NCI-H1092 treated with DMSO at 0.1 percent for 48 hours (cell line): Measurements from ENCODE around the gene IDI1.
"Not testable (repeated sequence)": the region's sequence is repeated elsewhere in the genome, so short reads cannot be mapped to it uniquely, and the experiment has no call there.

ENCODE experiments used
- DNase-seq: peaks from one replicate; lab custom pipeline; 2025; lab: John Stamatoyannopoulos, UW

Gene IDI1

DNA sequence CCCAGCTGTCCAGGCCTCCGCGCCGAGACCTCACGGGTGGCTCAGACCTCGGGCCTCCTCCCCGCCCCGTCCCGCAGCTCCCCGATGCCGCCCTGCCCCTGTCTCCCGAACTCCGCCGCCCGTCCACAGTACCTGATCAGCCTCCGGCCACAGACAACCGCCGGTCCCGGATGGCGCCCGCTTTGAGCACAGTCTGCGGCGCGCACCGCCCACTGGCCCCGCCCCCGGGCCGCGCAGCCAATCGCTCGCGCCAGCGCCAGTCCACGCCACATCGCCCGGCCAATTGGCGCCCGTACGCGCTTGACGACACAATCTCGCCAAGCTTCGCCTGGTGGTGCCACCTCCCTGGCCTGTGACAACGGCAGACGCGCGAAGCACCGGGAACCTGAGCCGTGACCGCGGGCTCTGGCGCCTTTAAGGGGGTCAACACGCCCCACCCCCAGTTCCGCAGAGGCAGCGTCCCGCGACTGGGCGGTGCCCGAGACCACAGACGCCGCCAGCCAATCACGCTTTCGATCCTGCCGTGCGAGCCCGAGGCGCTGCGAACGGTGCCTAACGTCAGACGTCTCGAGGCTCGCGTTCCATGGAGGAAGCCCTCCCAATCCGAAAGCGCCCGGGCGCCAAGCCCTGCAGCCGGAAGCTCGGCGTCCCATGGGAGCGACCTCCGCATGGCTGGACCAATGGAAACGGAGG lies at the start of gene IDI1:
TSS of gene IDI1 (minus strand) at position 388 of the 693 bp plus-strand sequence. CDS start at position 272, 116 bp downstream.
- peak; percentile 80 for DNase-seq

DNA sequence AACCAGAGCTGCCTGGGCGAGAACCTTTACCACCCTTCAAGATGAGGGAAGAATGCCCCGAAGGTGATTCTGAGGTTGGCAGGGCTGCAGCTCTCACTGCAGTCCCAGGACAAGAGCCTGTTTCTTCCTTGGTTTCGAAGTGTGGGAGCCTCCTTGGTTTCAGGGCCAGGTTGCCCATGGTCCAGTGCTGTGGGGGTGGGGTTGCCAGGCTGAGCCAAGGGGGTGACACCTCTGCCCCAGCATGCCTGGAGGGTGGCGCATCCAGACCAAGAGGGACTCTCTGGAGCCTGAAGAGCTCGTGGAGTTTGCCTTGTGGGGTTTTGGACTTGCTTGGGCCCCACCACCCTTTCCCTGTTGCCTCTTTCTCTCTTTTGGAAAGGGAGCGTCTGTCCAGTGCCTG lies 48.5 kb upstream of the IDI1 start:
- DNase-seq: no peak

DNA sequence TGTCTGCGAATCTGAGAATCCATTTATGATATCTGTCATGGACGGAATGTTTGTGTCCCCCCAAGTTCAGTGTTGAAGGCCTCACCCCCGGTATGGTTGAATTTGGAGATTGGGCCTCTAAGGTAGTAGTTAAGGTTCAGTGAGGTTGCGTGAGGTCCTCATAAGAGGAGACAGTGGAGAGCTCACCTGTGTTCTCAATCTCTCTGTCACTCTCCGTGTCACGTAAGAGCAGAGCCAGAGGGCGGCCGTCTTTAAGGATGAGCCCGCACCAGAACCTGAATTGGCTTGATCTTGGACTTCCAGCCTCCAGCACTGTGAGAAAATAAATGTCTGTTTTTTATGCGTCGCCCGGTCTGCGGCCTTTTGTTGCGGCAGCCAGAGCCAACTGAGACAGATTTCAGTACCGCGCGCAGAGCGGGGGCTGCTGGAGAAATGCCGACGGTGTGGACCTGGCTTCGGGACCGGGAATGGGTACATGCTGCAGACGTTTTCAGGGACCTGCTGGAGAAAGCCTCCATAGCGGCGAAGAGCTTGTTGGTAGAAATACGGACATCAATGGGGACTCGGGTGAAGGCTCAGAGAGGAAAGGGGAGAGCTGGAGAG lies 47.5 kb upstream of the IDI1 start:
- DNase-seq: no peak

DNA sequence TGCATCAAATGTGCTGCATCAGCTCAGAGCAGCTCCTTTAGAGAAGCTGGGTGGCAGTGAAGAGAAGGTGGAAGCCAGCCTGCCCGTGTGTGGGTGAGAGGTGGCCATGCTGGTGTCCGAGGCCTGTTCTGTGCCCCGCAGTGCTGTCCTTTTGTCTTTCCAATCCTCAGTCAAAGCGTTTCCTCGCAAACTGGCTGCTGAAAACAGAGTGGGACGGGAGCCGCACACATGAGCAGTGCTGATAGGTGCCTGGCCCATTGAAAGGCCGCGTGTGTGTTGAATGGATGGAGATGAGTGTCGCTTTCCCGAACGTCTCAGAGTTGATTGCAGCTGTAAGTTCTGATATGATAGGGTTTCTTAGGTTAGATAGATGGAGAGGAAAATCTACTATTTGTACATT lies 46.6 kb upstream of the IDI1 start:
- DNase-seq: no peak

DNA sequence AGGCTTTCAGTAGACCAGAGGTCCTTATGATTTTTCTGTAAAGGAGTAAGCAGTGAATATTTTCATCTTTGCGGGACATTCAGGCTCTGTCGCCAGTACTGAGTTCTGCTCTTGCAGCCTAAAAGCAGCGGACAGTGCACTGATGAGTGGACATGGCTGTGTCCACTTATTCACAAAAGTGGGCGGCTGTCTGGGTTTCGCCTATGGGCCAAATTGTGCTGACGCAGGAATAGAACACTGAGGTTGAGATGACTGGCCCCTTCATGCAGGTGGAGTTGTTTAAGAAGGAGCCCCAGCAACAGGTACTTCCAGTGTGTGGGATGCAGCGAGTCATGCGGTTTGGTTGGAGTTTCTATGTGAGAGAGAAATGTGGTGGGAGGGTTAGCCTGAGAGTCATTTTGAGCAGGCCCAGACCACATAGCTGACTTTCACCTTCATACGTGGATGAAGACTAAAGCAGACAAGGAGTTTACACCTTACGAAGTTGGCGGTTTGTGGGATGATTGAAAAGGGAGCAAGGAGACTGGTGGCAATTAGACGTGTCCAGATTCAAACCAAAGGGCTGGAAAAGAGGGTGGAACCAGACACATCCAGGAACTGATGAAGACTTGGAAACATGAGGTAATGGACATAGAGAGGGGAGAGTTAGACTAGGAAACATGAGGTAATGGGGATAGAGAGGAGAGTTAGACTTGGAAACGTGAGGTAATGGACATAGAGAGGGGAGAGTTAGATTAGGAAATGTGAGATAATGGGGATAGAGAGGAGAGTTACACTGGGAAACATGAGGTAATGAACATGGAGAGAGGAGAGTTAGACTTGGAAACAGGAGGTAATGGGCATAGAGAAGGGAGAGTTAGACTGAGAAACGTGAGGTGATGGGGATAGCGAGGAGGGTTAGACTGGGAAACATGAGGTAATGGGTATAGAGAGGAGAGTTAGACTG lies 45.5 kb upstream of the IDI1 start:
- DNase-seq: no peak

DNA sequence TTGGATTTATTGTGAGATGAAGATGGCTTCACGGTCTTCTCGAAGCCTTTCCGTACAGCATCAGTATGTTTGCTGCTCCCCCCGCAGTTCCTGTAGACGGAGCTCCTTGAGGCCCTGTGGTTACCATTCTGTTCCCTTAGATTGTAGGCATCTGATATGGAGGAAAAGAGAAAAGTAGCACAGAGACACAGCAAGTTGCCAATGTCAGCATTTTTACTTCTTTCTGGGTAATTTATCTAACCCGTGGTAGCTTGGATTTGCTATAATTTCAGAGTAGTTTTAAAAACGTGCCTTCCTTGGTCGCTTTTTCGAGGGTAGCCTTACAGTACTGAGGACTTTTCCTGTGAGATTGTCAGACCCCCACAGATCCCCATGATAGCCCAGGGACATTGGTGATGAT lies 44.8 kb upstream of the IDI1 start:
- DNase-seq: no peak

DNA sequence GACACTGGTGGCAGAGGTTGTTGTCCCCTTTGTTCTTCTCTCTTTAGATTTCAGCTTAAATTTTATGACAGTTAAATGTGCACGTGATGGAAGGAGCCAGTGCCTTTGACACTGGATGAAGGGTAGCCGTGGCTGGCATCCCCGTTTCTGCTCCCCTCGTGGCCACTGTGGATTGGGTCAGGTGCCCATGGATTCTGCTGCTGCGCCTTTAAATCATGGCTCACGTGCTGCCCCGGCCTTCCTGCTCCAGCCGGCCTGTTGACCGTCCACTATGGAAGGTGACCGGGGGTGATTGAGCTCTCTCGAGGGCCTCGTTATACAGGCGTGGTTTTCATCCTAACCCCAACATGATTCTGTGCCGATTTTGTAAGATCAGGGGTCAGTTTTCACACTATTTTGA lies 41.8 kb upstream of the IDI1 start:
- DNase-seq: no peak

DNA sequence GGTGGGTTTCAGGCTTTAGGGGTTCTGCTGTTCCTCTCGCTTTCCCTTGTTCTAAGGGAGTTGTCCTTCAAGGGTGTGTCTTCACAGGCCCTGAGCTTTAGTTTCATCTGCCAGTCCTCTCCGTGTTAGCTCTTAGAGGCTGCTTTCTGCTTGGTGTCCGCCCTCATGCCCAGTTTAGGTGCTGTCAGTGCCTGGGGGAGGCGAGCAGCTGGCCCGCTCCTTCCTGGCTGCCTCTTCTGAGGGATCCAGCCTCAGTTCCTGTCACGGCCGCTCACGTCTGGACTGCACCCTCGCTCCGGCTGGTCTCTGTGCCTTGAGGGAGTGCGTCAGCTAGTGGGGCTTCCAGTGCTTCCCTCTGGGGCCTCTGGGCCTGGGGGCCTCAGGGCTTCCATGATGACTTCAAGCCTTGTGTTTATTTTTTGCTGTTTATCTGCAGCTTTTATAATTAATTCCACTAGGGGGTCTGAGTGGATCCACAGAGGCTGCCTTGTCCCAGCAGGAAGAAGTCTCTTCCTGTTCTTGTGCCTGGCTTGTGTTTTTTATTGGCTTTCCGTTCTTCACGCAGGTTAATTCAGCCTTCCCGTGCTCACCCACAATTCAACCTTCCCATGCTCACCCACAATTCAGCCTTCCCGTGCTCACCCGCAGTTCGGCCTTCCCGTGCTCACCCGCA lies 40.2 kb upstream of the IDI1 start:
- DNase-seq: no peak

DNA sequence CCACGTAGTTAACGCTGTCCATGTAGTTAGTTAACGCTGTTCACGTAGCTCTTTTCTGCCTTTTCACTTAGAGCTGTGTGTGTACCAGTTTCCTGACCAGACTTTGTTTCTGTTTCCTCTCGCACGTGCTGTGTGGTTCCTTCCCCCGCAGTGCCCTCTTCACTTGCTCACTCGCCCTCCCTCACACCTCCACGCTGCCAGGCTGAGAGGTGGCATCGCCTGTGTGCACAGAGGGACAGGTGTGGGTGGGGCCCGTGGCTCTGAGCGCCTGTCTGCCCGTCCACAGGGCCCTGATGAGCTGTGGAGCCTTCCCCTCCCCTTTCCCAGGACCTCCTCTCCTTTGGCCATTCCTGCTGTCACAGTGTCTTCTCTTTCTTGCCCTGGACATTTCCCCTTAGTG lies 37.9 kb upstream of the IDI1 start:
- DNase-seq: no peak

DNA sequence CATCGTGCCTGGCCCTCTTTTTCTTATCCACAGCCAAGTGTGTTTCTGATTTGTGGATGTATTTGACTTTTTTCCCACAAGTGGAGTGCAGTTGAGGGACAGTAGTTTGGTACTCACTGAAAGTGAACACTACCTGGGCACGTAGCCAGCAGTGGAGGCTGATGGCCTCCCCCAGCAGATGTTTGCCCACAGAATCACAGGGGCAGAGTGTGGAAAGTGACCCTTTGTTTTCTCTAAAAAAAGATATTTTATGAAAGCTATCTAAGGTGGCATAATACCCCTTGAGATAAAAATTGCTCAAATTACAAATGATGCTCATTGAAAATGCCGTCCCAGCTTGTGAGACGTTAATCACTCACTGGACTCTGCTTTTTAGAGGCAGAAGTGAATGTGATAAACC lies 36.3 kb upstream of the IDI1 start:
- no peak for DNase-seq

DNA sequence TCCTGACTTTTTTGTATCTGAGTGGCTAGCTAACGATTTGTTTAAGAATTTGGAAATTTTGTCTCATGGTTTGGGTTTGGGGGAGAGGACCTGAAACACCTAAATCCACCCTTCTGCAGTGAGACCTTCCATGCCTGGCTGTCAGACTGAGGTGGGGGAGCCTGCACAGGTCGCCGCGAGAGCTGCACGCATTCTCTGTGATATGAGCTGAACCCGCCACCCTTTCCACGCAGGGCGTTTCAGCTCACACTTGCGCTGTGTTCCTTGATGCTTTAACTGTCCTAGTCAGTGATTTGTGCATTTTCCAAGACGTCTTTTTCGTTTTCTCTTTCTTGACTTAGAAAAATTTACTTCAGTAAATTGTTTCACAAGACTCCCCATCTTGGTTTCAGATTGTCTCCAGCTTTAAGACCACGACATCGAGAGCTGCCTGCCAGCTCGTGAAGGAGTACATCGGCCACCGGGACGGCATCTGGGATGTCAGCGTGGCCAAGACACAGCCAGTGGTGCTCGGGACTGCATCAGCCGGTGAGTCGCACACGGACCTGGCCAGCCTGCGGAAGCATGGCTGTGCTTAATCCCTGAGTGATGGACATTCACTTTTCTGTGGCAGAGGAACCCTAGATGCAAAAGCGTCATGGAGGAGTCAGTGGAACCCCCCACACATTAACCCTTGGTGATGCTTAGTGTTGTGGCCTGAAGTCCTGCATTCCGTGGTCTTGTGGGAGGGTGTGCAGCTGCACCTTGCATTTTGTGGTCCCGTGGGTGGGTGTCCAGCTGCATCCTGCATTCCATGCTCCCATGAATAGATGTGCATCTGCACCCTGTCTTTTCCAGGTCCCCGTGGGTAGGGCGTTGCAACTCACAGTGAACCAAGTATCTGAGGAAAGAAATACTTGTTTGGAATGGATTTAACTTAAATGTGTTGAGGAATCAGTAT lies 35.4 kb upstream of the IDI1 start:
- no peak for DNase-seq

DNA sequence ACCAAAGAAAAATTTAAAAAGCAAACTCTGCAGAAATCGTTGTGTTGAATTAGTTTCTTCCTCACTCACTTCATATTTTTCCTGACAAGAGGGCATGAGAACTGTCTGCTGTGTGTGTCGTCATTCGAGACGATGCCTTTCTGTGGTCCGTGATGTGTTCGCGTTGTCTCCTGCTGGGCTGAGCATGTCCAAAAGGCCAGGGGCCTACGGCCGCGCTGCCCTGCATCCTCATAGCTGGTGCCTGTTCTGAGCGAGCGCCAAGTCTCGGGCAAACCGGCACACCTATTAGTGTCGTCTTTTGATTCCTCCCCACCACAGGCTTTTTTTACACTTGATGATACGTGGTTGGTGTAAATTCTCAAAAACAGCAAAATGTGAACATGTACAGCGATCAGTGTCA lies 34.7 kb upstream of the IDI1 start:
- no peak for DNase-seq

DNA sequence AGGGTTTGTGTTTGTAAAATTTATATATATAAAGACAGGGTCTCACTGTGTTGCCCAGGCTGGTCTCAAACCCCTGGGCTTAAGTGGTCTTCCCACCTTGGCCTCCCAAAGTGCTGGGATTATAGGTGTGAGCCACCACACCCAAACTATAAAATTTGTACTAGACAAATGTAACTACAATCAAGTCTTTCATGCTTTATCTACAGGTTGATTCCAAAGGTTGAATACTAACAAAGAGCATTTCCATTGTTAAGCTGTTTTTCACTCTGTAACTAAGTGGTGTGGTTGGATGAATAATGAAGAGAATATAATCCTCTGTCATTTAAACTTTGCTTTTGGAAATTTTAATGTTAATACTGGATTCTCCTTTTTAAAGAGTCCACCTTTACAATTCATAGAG lies 29.7 kb upstream of the IDI1 start:
- DNase-seq: no peak

DNA sequence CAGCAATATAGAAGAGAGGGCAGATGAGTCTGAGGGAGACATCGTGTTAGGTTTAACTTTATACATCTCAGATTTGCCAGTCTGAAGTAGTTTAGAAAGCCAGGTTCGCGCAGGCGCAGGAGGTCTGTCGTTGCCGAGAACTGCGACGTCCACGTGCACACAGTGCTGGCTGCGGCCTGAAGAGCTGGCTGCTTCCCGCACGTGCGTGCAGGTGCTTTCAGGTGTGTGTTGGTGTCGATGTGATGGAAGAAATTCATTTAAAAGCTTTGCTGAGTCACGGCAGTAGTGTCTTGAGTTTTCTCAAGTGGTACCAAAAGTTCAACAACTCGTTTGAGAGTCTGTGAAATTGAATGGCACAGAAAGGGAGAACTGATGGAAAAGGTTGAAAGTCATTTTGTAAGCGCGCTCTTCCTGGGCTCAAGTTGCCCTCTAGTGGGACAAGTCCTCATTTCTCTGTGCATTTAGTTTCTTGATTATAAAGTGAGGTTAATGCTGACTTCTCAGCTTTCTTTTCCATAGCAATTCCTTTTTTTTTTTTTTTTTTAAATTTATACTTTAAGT lies 25.9 kb upstream of the IDI1 start:
- no peak for DNase-seq

DNA sequence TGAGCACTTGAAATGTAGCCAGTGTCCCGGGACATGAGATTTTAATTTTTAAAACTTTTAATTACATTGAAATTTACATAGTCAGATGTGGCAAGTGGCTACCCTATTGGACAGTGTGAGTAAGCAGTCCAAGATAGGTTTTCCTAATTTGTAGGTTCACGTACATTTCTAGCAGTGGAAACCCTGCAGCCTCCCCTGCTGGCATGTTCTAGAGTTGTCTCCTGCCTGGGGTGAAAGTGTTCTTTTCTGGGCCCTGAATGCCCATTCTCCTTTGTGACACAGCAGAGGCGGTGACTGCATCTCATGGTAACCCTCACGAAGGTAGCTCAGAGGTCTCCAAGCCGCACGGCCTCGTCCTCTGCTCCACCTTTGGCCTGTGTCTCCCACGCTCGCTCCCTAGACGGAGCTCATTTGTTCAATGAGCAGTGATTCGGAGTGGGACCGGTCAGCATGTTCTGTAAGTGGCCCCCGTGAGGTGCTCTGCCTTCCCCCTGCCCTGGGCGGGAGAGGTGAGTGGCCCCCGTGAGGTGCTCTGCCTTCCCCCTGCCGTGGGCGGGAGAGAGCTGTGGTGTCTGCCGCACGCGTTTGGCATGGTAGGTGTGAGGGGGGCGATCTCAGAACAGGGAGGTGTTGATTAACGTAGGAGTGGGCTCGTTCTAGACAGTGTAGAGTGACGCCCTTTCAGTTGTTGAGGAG lies 25.3 kb upstream of the IDI1 start:
- DNase-seq: no peak

DNA sequence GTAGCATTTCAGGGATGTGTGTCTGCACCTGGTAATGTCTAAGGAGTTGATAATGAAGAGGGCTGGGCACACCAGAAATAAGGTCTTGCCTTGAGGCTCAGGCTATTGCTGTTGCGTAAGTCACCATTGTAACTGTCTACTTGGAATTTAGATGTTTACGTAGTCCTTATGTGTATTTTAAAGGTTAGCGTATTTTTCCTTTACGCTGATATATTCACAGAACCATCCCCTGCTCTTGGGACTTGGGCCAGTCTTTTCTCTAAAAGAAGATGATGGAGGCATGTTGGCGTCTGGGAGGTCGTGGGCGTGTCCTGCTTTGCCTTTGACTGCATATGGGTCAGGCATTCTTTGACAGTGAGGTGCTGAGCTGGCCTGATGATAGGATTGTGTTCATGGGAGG lies 22.0 kb upstream of the IDI1 start:
- DNase-seq: no peak

DNA sequence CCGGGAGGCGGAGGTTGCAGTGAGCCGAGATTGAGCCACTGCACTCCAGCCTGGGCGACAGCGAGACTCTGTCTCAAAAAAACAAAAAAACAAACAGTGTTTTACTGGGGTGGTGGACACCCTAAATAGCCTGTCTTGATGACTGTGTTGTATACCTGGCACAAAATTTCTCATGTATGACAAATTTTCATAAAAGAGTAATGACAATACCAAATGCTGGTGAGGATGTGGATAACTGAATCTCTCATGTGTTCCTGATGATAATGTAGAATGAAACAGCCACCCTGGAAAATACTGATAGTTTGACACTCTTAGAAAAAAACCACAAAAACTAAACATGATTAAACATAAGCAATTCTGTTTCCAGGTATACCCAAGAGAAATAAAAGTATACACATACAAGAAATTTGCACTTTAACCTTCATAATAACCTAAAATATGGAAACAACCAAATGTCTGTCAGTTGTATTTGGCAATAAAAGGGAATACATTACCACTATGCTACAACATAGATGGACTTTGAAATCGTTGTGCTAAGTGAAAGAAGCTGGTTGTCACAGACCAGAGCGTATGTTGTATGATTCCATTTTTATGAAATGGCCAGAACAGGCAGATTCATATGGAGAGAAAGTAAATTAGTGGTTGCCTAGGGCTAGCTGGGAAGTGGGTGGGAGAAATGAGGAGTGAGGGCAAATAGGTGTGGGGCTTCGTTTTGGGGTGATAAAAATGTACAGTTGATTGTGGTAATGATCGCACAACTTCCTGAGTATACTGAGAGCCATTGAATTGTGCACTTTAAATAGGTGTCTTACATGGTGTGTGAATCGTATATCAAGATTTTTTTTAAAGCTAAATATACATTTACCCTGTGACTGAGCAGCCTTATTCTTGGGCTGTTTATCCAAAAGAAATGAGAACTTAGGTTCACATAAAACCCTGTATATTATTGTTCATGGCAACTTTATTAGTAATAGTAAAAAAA lies 19.8 kb upstream of the IDI1 start:
- DNase-seq: no peak

DNA sequence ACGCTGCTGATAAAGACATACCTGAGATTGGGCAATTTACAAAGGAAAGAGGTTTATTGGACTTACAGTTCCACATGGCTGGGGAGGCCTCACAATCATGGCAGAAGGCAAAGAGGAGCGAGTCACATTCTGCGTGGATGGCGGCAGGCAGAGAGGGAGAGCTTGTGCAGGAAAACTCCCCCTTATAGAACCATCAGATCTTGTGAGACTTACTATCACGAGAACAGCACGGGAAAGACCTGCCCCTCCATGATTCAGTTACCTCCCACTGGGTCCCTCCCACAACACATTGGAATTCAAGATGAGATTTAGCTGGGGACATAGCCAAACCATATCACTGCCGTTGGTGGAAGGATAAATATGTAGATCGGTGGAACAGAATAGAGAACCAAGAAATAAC lies 17.8 kb upstream of the IDI1 start:
- DNase-seq: not testable (repeated sequence)

DNA sequence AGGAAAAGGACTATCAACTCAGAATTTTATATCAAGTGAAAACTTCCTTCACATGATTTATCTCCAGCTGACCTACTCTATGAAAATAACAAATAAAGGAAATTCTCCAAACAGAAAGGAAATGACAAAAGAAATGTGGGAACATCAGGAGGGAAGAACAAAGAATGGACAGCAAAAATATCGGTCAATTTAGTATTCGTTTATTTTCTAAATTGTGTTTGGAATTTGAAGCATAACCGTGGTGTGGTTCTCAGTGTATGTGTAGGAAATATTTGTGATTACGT lies 16.0 kb upstream of the IDI1 start:
- no peak for DNase-seq
